ENCODE results near the gene FOSB. TPM values are rescaled to one million over a fixed set of nuclear protein-coding genes. Genes with fewer than 3 reads are reported as not detected.

Gene FOSB
- polyA plus RNA-seq, 10 donors: 12.7 to 590 (median 84.2) TPM

GRCh38 chr19:45478454-45479238 lies 10.8 kb downstream of the FOSB start:
- DNase-seq: peak; percentile 90 to 96 (median 92)

- DNase-seq: no peak
These were observed 15.2 kb downstream of the FOSB start for GRCh38 chr19:45483033-45483432.

GRCh38 chr19:45484273-45484945 lies 16.6 kb downstream of the FOSB start:
- DNase-seq: no peak

GRCh38 chr19:45485305-45486077 lies 17.7 kb downstream of the FOSB start:
- peak; percentile 94 to 96 (median 94) for DNase-seq

- DNase-seq: no peak
These were observed 20.9 kb downstream of the FOSB start for GRCh38 chr19:45488708-45489107.

GRCh38 chr19:45489216-45489855 lies 21.5 kb downstream of the FOSB start:
- no peak for DNase-seq

GRCh38 chr19:45492137-45492626 lies 24.4 kb downstream of the FOSB start:
- DNase-seq: no peak

- DNase-seq: peak in 2 of 3 donors; percentile 78 to 91
These were observed 25.1 kb downstream of the FOSB start for GRCh38 chr19:45492627-45493470.

GRCh38 chr19:45494261-45494916 lies 26.6 kb downstream of the FOSB start:
- no peak for DNase-seq

GRCh38 chr19:45495178-45495577 lies 27.4 kb downstream of the FOSB start:
- DNase-seq: no peak

GRCh38 chr19:45496349-45496953 lies 28.7 kb downstream of the FOSB start:
- peak in 1 of 3 donors; percentile 70 for DNase-seq

- no peak for DNase-seq
These were observed 30.0 kb downstream of the FOSB start for GRCh38 chr19:45497791-45498190.

- DNase-seq: peak in 1 of 3 donors; percentile 62
These were observed 30.8 kb downstream of the FOSB start, which contains the start of gene PPM1N for GRCh38 chr19:45498411-45499195. TSS of gene PPM1N (plus strand) at chr19:45498443. CDS start at chr19:45498473, 30 bp downstream.

GRCh38 chr19:45499196-45500180 lies 31.7 kb downstream of the FOSB start:
- DNase-seq: peak in 1 of 3 donors; percentile 46

GRCh38 chr19:45500918-45501729 lies 33.3 kb downstream of the FOSB start:
- no peak for DNase-seq

GRCh38 chr19:45501730-45502014 lies 33.9 kb downstream of the FOSB start:
- no peak for DNase-seq

- DNase-seq: no peak
These were observed 34.3 kb downstream of the FOSB start for GRCh38 chr19:45502111-45502510.
